ENCODE results near the gene TMPRSS9. TPM values are rescaled to one million over a fixed set of nuclear protein-coding genes. Genes with fewer than 3 reads are reported as not detected.
A peak's percentile ranks its signal among the peaks of the same experiment; 100 is the strongest.

Gene TMPRSS9
- total and polyA plus RNA-seq, 2 of the 13 experiments (the other 11 are each of a cell fraction or from before 2014, with no cell fraction given) = 2.5 to 5.2 TPM

- TF ChIP-seq SKIL (CRISPR knock-in tag; IDR thresholded peaks at IDR 0.05; ENCODE audit: borderline replicate concordance) (peak; percentile 67; the same call in 1 of the 2 replicates), ZBTB43 (CRISPR knock-in tag; conservative IDR thresholded peaks at IDR 0.05) (peak; percentile 45; the same call in 1 of the 2 replicates), ZNF343 (CRISPR knock-in tag; IDR thresholded peaks at IDR 0.05) (0 out of 2 replicates have a peak, but pooled peaks have one; percentile 34), ZNF878 (CRISPR knock-in tag; IDR thresholded peaks at IDR 0.05) (0 out of 2 replicates have a peak, but pooled peaks have one; percentile 9), KMT2B (CRISPR knock-in tag; IDR thresholded peaks at IDR 0.05) (peak; percentile 40), ZFP41 (CRISPR knock-in tag; IDR thresholded peaks at IDR 0.05; ENCODE audit: borderline replicate concordance) (peak; percentile 47; the same call in 1 of the 2 replicates), ARNTL (CRISPR knock-in tag; IDR thresholded peaks at IDR 0.05) (peak; percentile 45; the same call in 1 of the 2 replicates), MAFF (IDR thresholded peaks at IDR 0.05; ENCODE audit: low read depth, low read length) (no peak), TAF1 (CRISPR knock-in tag; IDR thresholded peaks at IDR 0.05) (peak; percentile 48), NCOA5 (CRISPR knock-in tag; IDR thresholded peaks at IDR 0.05) (no peak), REL (CRISPR knock-in tag; conservative IDR thresholded peaks at IDR 0.05) (no peak), AHDC1 (CRISPR knock-in tag; IDR thresholded peaks at IDR 0.05; ENCODE audit: borderline replicate concordance) (peak; percentile 73), ZNF883 (CRISPR knock-in tag; IDR thresholded peaks at IDR 0.05; ENCODE audit: not compliant biosample characterization) (no peak), PAX8 (CRISPR knock-in tag; IDR thresholded peaks at IDR 0.05; ENCODE audit: borderline replicate concordance) (no peak), RNF2 (conservative IDR thresholded peaks at IDR 0.05; ENCODE audit: low read depth) (0 out of 2 replicates have a peak, but pooled peaks have one; percentile 31), ZNF414 (CRISPR knock-in tag; IDR thresholded peaks at IDR 0.05) (peak; percentile 27), IKZF5 (CRISPR knock-in tag; IDR thresholded peaks at IDR 0.05) (no peak)
These were observed 56.4 kb downstream of the TMPRSS9 start (continued) for GRCh38 chr19:2416321-2417097.
